ENCODE results near the gene B9D1.

Gene B9D1

GRCh38 chr17:19388791-19389785 lies 26.6 kb upstream of the B9D1 start:
- no peak for DNase-seq (ENCODE audit: low read depth in 2 of 2)

- no peak for DNase-seq (ENCODE audit: low read depth in 2 of 2)
Measured at GRCh38 chr17:19387921-19388521, 25.5 kb upstream of the B9D1 start.

- DNase-seq (ENCODE audit: low read depth in 2 of 2), result no peak
Measured at GRCh38 chr17:19386974-19387920, 24.7 kb upstream of the B9D1 start, which contains the start of gene MFAP4. TSS of gene MFAP4 (minus strand) at chr17:19387190. CDS start at chr17:19387155, 35 bp downstream.

GRCh38 chr17:19386051-19386929 lies 23.8 kb upstream of the B9D1 start:
- no peak for DNase-seq (ENCODE audit: low read depth in 2 of 2)

- no peak for DNase-seq (ENCODE audit: low read depth in 2 of 2)
Measured at GRCh38 chr17:19385521-19385983, 23.0 kb upstream of the B9D1 start.

GRCh38 chr17:19384723-19385391 lies 22.3 kb upstream of the B9D1 start:
- no peak for DNase-seq (ENCODE audit: low read depth in 2 of 2)

GRCh38 chr17:19383681-19384470 lies 21.4 kb upstream of the B9D1 start:
- no peak for DNase-seq (ENCODE audit: low read depth in 2 of 2)

- DNase-seq (ENCODE audit: low read depth in 2 of 2), result no peak
Measured at GRCh38 chr17:19382531-19383444, 20.3 kb upstream of the B9D1 start.

- no peak for DNase-seq (ENCODE audit: low read depth in 2 of 2)
Measured at GRCh38 chr17:19381741-19382444, 19.4 kb upstream of the B9D1 start.

- DNase-seq (ENCODE audit: low read depth in 2 of 2), result no peak
Measured at GRCh38 chr17:19381361-19381740, 18.8 kb upstream of the B9D1 start.

- DNase-seq (ENCODE audit: low read depth in 2 of 2), result no peak
Measured at GRCh38 chr17:19380481-19381301, 18.2 kb upstream of the B9D1 start.

- no peak for DNase-seq (ENCODE audit: low read depth in 2 of 2)
Measured at GRCh38 chr17:19379361-19380065, 17.0 kb upstream of the B9D1 start.

GRCh38 chr17:19378416-19379360 lies 16.2 kb upstream of the B9D1 start, which contains the start of gene MAPK7:
TSS of gene MAPK7 (plus strand) at chr17:19378498. CDS start at chr17:19378901, 403 bp downstream.
- no peak for DNase-seq (ENCODE audit: low read depth in 2 of 2)

GRCh38 chr17:19377602-19378415 lies 15.3 kb upstream of the B9D1 start:
- DNase-seq (ENCODE audit: low read depth in 2 of 2), result peak; percentile 85 to 90

All from activated CD4-positive, alpha-beta T cell treated with anti-CD3 and anti-CD28 coated beads for 24 hours (primary cell).